ENCODE data around the gene INCENP.
"Not testable (repeated sequence)": the region's sequence is repeated elsewhere in the genome, so short reads cannot be mapped to it uniquely, and the experiment has no call there.

The INCENP gene

DNA sequence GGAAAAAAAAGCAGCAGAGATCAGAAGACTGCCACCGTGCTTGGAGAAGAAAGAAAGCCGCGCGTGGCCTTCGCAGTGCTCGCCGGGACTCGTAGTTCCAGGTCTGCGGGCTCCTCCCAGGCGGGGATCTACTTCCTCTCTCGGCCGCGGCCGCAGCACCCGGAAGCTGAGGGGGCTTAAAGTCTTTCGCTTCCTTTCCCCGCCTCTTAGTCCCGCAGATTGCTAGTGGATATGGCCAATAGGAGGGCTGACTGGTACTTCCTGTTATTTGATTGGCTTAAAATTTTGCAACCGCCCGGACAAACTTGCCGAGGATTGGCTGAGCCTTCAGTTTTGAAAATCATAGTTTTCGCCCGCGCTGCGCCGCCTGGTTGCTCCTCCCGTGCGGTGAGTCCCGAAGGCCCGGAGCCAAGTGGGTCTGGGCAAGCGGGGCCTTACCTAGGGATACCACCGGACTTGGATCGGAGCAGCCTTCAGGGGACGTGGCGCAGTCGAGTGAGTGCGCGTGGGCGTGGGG, at the start of gene INCENP:
INCENP (plus strand) TSS at position 343 of the 517 bp plus-strand sequence. CDS start 4,151 bp downstream, outside the sequence.
- peak; percentile 84 to 86 for DNase-seq (ENCODE audit: low read depth in 1 of 2, low spot score in 1 of 2)

DNA sequence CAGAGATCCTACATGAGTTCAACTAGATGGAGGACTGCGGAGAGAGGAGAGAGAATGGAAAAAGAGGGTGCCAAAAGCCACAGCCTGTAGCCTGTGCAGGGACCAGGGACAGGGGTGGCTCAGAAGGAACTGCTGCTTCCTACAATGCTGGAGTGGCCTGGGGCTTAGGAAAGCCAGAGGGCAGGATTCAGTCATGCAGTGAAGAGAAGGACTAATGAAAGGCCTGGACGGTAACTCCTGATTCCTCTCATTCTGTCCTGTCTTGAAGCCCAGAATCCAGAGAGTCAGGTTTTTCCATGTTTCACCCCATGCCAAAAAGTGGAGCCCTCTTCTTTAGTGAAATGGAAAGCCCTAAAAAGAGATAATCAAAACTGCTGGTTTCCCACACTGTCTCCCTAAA, 48.4 kb upstream of the INCENP start:
- no peak for DNase-seq (ENCODE audit: low read depth in 1 of 2, low spot score in 1 of 2)

DNA sequence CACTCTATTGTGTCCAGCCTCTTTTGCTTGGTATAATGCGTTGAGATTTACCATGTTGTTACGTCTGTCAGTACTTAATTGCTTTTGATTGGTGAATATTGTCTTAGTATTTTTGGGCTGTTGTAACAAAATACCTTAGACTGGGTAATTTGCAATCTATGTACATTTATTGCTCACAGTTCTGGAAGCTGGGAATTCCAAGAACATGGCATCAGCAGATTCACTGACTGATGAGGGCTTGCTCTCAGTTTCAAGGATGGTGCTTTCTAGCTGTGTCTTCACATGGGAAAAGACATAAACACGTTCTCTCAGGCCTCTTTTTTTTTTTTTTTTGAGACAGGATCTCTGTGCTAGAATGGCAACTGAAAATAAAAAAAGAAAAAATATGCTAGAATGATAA, 46.7 kb upstream of the INCENP start:
- DNase-seq (ENCODE audit: low read depth in 1 of 2, low spot score in 1 of 2) = no peak

DNA sequence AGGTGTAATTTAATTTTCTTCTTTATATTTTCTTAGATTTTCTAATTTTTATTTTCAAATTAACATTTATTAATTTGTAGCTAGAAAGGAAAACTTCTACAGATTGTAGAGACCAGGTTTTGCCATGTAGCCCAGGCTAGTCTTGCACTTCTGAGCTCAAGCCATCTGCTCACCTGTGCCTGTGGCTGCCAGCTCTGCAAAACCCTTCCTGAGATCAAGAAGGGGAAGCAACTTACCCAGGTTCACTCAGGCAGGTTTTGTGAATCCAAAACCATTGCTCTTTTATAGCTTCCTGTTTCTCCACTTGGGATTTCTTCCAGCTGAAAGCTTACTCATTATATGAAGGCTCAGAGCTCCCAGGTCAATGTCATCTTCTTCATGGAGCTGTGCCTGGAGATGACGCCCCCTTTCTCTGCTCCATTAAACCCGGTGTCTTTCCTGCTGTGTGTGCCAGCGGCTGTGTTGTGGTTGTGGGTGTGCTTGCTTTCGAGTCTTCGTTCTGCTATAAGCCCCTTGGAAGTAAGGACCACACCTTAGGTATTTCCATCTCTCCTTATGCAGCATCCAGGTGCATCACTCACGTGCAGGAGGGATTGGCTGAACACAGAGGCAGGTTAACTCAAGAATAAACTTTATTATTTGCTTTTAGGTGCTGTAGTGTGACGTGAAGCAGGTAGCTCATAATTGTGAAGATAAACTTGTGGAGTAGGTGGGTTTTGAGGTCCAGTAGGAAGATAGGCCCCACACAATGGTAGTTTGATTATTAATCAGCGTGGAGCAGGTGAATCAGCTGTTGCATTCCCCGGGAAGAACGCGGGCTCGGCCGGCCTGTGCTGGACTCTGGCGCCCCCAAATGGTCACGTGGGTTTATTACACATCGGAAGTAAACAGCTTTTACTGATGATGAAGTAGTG, 42.2 kb upstream of the INCENP start:
- DNase-seq (ENCODE audit: low read depth in 1 of 2, low spot score in 1 of 2) = peak; percentile 60 to 62

DNA sequence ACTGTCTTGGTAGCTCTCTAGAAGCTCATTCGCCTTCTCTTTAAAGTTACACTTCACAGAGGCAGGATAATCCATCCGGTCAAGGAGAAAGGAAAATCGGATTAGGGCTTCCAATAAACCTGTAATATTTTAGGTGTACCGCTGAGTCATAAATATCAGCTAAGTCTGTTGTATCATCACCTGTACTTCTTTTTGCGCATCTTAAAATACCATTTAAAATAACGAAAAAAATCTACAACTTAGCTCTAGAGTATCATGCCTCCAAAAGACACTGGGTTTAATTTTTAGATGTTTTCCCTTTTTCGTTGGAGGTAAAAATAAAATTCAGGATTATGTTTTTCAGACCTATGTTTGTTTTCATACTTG, 41.5 kb upstream of the INCENP start:
- DNase-seq (ENCODE audit: low read depth in 1 of 2, low spot score in 1 of 2) = no peak

DNA sequence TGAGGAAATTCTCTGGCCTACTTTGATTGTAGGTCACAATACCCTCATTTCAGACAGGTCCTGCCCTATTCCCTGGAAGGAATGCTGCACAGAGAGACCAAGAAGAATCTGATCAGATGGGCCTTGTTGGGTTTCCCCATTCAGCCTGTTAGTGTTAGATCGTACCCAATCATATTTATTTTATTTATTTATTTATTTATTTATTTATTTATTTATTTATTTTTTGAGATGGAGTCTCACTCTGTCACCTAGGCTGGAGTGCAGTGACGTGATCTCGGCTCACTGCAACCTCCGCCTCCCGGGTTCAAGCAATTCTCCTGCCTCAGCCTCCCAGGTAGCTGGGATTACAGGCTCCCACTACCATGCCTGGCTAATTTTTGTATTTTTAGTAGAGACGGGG, 39.0 kb upstream of the INCENP start:
- DNase-seq (ENCODE audit: low read depth in 1 of 2, low spot score in 1 of 2) = not testable (repeated sequence)

DNA sequence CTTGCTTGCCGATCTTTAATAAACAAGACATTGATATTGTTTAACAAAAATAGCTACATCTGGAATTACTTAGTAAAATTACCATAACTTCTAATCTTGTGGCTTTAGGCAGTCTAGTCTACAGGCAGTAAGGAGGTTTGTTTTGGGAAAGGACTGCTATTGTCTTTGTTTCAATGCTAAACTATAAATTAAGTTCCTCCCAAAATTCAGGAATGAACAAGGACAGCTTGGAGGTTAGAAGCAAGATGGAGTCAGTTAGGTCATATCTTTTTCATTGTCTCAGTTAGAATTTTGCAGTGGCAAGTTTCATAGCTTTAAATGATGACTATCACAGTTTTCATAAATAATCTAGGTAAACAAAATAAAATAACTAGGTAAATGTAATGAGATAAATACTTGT, 36.1 kb upstream of the INCENP start:
- no peak for DNase-seq (ENCODE audit: low read depth in 1 of 2, low spot score in 1 of 2)

DNA sequence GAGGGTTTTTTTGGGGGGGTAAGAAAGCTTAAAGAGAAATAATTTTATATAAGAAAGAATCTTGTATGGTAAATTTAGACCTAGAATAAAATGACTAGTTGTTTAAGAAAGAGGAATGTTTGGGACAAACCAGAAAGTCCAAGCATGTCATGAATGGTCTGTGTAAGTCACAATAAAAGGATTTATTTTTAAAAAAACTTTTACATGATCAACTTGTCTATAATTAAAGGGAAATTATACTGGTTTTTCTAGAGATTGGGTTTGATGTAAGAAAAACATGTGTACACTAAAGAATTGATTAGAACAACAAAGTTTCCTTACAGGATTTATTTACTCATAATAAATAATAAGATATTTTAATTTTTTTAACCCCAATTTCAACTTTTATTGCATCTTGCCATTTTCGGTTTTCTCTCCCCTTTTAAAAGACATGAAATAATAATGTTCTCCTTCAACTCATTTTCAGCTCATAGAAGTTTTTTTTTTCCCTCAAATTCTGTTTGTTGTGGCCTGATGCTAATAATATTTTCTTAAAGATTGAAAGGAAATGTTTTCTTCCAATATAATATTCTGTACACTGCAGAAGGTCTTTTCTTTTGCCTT, 35.4 kb upstream of the INCENP start:
- DNase-seq (ENCODE audit: low read depth in 1 of 2, low spot score in 1 of 2) = no peak

DNA sequence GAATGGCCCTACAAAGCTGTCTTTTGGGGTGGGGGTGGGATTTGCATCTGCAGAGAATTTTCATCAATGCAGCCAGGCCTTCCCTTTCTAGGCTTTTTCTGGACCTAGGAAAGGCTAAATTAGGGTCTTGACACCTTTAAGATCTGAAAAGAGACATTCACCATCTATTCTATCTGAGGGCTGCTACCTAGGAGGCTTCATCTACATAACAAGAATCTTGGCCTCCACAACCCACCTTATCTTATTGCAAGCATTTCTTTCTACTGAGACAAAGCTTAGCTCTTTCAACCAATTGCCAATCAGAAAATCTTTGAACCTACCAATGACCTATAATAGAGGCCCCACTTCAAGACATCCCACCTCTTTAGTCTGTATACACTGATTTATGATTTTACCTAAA, 20.7 kb upstream of the INCENP start:
- no peak for DNase-seq (ENCODE audit: low read depth in 1 of 2, low spot score in 1 of 2)

DNA sequence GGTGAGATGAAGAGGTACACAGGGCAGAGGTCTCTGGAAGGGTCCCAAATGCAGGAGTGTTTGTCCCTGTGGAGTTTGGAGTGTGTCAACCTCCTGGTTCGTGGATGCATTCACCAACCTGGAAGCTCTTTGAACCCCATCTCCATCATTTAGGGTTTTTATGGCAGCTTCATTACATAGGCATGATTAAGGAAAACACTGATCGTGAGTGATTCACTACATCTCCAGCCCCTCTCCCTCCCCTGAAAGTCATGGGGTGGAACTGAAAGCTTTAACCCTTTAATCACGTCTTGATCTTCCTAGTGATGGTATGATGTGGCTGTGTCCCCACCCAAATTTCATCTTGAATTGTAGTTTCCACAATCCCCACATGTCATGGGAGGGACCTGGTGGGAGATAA, 19.8 kb upstream of the INCENP start:
- DNase-seq (ENCODE audit: low read depth in 1 of 2, low spot score in 1 of 2) = no peak

DNA sequence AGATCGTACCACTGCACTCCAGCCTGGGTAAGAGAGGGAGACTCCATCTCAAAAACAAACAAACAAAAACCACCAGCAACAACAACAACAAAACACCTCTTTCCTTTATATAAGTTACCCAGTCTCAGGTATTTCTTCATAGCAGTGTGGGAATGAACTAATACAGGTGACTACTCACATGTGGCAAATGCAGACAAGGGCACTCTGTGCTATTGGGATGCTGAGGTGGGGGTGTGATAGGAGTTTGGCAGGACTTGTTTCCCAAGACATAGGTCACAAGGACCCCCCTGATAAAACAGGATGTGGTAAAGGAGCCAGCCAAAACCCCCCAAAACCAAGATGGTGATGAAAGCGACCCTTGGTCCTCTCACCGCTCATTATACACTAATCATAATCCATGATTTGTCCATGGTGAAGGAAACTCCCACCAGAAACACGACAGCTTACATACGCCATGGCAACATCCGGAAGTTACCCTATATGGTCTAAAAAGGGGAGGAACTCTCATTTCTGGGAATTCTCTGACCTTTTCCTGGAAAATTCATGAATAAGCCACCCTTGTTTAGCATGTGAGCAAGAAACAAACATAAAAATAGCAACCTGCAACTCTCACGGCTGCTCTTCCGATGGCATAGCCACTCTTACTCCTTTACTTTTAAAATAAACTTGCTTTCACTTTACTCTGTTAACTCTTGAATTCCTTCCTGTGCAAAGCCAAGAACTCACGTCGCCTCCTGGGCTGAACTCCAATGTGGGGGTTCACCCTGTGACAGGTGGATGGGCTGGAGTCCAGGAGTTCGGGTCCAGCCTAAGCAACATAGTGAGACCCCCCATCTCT, 18.8 kb upstream of the INCENP start:
- no peak for DNase-seq (ENCODE audit: low read depth in 1 of 2, low spot score in 1 of 2)

DNA sequence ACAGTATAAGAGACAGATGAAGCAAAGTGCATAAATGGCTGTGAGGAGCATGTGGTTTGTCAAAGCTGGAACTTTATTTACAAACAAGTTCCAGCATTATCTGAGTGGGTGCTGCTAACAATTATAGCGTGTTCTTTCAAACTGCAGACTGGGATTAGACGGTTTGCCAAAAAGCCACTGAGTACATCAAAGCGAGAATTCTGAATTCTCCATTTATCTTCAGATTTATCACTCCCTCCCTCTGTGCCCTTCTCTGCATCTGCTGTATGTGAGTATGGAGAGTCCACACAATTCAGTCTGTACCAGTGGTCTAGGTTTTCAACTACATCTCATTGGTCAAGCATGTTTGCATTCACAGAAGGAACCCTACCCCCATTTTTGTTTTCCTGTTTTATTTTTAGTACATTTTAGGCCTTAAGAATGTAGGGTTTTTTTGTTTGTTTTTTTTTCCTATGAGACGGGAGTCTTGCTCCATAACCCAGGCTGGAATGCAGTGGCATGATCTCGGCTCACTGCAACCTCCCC, 18.1 kb upstream of the INCENP start:
- no peak for DNase-seq (ENCODE audit: low read depth in 1 of 2, low spot score in 1 of 2)

DNA sequence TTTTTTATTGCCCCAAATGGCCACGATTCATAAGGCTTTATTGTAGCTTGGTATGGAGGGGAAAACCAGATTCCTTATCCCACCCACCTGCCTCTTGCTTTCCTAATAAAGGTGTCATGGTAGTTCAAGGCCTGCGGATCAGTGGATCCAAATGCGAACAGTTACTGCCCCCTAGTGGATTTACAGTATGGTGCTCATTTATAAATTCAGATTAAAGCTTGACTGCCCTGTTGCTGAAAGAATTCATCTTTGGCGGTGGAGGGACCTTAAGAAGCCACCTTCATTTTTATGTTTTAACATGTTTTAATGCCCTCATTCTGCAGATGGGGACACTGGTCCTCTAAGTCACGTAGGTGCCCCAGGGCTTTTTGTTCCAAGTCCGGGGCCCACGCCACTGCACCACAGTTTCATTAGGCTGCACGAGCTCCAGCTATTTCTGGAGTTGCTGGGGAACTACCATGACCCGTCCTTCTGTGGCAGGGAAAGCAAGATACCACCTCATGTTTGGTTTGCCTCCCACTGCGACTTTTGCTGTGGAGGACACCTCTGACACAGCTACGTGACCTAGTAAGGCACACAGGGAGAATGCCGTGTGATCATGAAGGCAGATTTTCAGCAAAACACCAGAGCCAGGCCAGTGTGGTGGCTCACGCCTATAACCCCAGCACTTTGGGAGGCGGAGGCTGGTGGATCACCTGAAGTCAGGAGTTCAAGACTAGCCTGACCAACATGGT, 15.6 kb upstream of the INCENP start:
- no peak for DNase-seq (ENCODE audit: low read depth in 1 of 2, low spot score in 1 of 2)

DNA sequence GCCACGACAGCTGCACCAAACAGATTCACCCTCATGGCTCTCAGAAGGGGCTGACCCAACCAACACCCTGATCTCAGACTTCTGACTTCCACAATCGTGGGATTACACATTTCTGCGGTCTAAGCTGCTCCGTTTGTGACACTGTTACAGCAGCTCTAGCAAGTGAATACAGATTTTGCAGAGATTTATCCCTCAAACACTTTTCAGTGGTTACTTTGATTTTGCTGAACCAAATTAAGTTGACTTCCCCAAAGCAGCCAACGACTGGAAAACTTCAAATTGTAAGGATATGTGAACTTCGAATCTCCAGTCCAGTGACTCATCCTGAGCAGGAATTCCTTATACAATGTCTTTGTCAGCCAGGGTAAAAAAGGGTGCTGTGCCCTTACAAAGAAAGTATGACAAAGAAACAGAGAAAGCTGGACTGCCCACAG, 14.8 kb upstream of the INCENP start:
- DNase-seq (ENCODE audit: low read depth in 1 of 2, low spot score in 1 of 2) = no peak

DNA sequence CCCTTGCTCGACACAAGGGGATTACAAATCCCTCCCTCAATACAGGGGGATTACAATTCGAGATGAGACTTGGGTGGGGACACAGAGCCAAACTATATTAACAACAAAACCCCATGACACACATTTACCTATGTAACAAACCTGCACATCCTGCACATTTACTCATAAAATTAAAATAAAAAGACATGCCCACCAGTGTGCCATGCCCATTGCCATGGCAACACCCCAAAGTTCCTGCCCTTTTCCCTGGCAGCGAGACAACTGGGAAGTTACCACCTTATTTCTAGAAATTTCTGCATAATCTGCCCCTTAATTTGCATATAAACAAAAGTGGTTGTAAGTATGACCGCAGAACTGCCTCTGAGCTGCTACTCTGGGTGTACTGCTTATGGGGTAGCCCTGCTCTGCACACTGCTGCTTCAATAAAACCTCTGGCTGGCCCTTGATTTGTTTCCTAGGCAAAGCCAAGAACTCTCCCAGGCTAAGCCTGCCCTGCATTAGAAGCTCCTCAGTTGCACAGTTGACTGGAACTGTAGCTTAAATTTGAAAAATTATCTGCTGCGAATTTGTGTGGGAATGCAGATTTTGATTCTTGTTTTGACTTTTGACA, 8.6 kb upstream of the INCENP start:
- DNase-seq (ENCODE audit: low read depth in 1 of 2, low spot score in 1 of 2) = no peak

DNA sequence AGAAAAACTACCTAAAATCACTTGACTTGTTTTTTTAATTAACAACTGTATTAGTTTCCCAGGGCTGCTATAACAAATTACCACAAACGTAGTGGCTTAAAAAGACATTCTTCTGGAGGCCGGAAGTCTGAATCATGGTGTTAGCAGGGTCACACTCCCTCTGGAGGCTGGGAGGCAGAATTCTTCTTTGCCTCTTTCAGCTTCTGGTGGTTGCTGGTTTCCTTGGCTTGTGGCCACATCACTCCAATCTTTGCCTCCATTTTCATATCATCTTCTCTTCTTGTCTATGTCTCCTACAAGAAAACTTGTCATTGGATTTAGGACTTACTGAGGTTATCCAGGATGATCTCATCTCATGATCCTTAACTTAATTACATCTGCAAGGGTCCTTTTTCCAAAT, 7.4 kb upstream of the INCENP start:
- no peak for DNase-seq (ENCODE audit: low read depth in 1 of 2, low spot score in 1 of 2)

DNA sequence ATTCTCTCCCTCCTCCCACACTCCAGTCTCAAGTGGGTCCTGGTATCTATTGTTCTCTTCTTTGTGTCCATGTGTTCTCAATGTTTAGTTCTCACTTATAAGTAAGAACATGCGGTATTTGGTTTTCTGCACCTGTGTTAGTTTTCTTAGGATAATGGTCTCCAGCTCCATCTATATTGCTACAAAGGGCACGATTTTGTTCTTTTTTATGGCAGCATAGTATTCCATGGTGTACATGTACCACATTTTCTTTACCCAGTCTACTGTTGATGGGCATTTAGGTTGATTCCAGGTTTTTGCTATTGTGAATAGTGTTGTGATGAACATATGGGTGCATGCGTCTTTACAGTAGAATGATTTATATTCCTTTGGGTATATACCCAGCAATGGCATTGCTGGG, 4.2 kb upstream of the INCENP start:
- no peak for DNase-seq (ENCODE audit: low read depth in 1 of 2, low spot score in 1 of 2)

DNA sequence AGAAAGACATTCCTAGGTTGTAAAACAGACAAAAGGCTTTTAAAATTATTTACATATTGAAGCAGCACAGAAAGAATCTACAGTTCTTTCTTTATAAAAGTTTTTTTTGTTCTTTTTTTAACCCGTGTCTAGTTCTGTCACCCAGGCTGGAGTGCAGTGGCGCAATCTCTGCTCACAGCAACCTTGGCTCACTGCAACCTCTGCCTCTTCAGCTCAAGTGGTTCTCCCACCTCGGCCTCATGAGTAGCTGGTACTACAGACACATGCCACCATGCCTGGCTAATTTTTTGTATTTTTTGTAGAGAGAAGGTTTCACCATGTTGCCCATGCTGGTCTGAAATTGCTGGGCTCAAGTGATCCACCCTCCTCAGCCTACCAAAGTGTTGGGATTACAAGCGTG, 3.8 kb upstream of the INCENP start:
- no peak for DNase-seq (ENCODE audit: low read depth in 1 of 2, low spot score in 1 of 2)

DNA sequence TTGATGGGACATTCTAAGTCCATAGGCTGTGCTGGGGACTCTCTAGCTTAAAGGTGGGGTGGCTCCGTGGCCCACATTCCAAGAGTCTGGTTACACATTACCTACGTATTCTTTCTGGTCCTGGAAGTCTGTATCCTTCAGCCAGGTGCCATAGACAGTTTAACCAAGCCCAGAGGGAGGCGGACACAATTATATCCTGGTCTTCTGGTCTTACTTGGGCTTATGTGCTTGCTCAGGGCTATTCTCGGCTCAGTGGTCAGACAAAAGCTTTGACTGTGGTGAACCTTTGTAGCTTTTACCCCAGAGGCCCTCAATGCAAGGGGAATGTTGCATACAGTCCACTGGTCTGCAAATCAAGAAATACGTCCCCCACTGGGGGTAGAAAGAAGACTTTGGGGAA, 3.4 kb upstream of the INCENP start:
- DNase-seq (ENCODE audit: low read depth in 1 of 2, low spot score in 1 of 2) = no peak

DNA sequence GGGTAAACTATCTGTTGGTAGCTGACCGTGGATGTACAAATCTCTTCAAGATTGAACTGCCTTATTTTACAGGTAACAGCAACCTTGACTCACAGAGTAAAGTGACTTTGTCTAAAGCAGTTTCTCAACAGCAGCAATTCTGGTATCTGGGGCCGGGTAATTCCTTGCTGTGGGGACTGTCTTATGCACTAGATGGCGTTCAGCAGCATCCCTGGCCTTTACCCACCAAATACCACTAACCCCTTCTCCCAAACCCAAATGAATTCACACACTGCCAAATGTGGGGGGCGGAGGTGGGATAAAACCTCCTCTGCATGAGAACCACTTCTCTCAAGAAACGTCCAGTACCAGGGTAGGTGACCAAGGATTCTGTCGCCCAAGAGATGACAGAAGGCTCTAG, 1.7 kb upstream of the INCENP start:
- DNase-seq (ENCODE audit: low read depth in 1 of 2, low spot score in 1 of 2) = no peak
